ENCODE results near the gene HCFC1R1.
"Not testable (repeated sequence)": the region's sequence is repeated elsewhere in the genome, so short reads cannot be mapped to it uniquely, and the experiment has no call there.

Gene HCFC1R1

DNA sequence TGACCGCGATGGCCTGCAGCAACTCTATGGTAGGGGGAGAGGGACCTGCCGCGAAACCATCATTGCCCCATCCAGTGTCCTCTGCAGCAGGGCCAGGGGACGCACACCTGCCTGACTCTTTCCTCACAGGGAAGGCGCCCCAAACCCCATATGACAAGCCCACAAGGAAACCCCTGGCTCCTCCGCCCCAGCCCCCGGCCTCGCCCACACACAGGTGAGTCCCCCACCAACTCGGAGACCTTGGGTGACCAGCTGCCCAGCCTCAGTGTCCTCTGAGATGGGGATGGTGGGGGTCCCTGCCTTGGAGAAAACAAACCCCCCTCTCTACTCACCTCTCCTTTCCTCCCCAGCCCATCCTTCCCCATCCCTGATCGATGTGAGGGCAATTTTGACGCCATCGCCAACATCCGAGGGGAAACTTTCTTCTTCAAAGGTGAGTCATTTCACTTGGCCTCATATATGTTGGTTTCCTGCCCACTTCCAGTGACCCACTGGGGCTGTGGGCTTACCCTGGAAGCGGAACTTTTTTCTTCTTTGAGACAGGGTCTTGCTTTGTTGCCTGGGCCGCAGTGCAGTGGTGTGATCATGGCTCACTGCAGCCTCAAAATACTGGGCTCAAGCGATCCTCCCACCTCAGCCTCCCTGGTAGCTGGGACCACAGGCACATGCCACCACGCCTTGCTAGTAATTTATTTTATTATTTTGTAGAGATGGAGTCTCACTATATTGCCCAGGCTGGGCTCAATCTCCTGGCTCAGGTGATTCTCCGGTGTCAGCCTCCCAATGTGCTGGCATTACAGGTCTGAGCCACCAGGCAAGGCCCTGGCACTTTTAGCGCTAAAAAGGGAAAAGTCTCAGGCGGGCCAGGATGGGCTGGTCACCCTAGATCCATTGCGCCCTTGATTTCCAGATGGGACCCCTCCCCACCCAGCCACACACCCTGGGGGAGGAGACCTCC, 33.7 kb upstream of the HCFC1R1 start:
- no peaks in the 10 kb centered on the region for H4K20me1 ChIP-seq (ENCODE audit: insufficient read depth, low read length)
- no peaks in the 10 kb centered on the region; the same call in 1 of the 2 replicates for H3K27me3 ChIP-seq (ENCODE audit: insufficient read depth, low read length)
- no peak overlapping the region for H2AFZ ChIP-seq (ENCODE audit: low read length)
- no peaks in the 10 kb centered on the region for H3F3A ChIP-seq (ENCODE audit: insufficient read depth, low read length)
- H3K4me3 ChIP-seq (ENCODE audit: low read depth, low read length, poor library complexity, severe bottlenecking): no peak overlapping the region
- no peaks in the 10 kb centered on the region for H3K9me2 ChIP-seq (ENCODE audit: low read depth, low read length)
- no peak overlapping the region for H3K9ac ChIP-seq (ENCODE audit: low read length)
- TF ChIP-seq CTCF (IDR thresholded peaks at IDR 0.05; ENCODE audit: low read length) (no peak), EZH2 (IDR thresholded peaks at IDR 0.05; ENCODE audit: borderline replicate concordance, low read length) (no peak)
- no peaks in the 10 kb centered on the region for H3K9me3 ChIP-seq (ENCODE audit: low read length)
- peaks cover 20% of the 10 kb centered on the region for H3K4me1 ChIP-seq (ENCODE audit: insufficient read depth, low read length, severe bottlenecking)
- no peaks in the 10 kb centered on the region for H3K36me3 ChIP-seq (ENCODE audit: insufficient read depth, low read length)
- no peak overlapping the region for H3K27ac ChIP-seq (ENCODE audit: low read depth, low read length, poor library complexity, severe bottlenecking)
- H3K4me2 ChIP-seq (ENCODE audit: low read length): no peak overlapping the region
- no peaks in the 10 kb centered on the region for H3K79me2 ChIP-seq (ENCODE audit: insufficient read depth, low read length)

GRCh38 chr16:3056336-3057180, 32.8 kb upstream of the HCFC1R1 start:
- H3K36me3 ChIP-seq (ENCODE audit: insufficient read depth, low read length): no peaks in the 10 kb centered on the region
- no peaks in the 10 kb centered on the region for H3K79me2 ChIP-seq (ENCODE audit: insufficient read depth, low read length)
- no peak overlapping the region for H3K4me3 ChIP-seq (ENCODE audit: low read depth, low read length, poor library complexity, severe bottlenecking)
- peaks cover 20% of the 10 kb centered on the region for H3K4me1 ChIP-seq (ENCODE audit: insufficient read depth, low read length, severe bottlenecking)
- H3F3A ChIP-seq (ENCODE audit: insufficient read depth, low read length): no peaks in the 10 kb centered on the region
- no peaks in the 10 kb centered on the region for H3K9me2 ChIP-seq (ENCODE audit: low read depth, low read length)
- no peak for TF ChIP-seq EZH2 (IDR thresholded peaks at IDR 0.05; ENCODE audit: borderline replicate concordance, low read length)
- no peak for TF ChIP-seq CTCF (IDR thresholded peaks at IDR 0.05; ENCODE audit: low read length)
- H3K9me3 ChIP-seq (ENCODE audit: low read length): no peaks in the 10 kb centered on the region
- no peak overlapping the region for H2AFZ ChIP-seq (ENCODE audit: low read length)
- no peak overlapping the region for H3K4me2 ChIP-seq (ENCODE audit: low read length)
- H3K9ac ChIP-seq (ENCODE audit: low read length): no peak overlapping the region
- no peaks in the 10 kb centered on the region for H3K27me3 ChIP-seq (ENCODE audit: insufficient read depth, low read length)
- no peaks in the 10 kb centered on the region for H4K20me1 ChIP-seq (ENCODE audit: insufficient read depth, low read length)
- H3K27ac ChIP-seq (ENCODE audit: low read depth, low read length, poor library complexity, severe bottlenecking): no peak overlapping the region

DNA sequence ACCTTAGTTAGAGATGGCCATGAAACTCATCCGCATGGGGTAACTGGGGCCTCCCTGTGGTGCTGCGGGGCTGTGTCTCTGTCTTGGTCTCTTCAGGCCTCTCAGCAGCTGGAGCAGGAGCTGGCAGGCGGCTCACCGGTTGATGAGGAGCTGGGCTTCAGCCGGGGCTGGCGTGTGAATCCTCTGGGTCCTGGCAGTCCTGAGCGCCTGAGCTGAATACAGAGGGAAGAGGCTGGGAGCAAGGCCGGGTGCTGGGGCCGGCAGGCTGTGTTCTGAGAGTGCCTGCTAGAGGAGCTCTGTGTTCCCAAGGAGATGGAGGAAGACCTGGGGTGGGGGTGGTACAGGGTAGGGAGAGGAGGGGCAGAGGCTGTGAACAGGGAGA, 32.0 kb upstream of the HCFC1R1 start:
- H4K20me1 ChIP-seq (ENCODE audit: insufficient read depth, low read length); H3F3A ChIP-seq (ENCODE audit: insufficient read depth, low read length); H3K9ac ChIP-seq (ENCODE audit: low read length); H3K27ac ChIP-seq (ENCODE audit: low read depth, low read length, poor library complexity, severe bottlenecking); H3K36me3 ChIP-seq (ENCODE audit: insufficient read depth, low read length); H3K4me2 ChIP-seq (ENCODE audit: low read length); H3K27me3 ChIP-seq (ENCODE audit: insufficient read depth, low read length); H3K9me3 ChIP-seq (ENCODE audit: low read length); H2AFZ ChIP-seq (ENCODE audit: low read length); H3K79me2 ChIP-seq (ENCODE audit: insufficient read depth, low read length); H3K4me3 ChIP-seq (ENCODE audit: low read depth, low read length, poor library complexity, severe bottlenecking); H3K9me2 ChIP-seq (ENCODE audit: low read depth, low read length): not testable (repeated sequence)
- peaks cover 20% of the 10 kb centered on the region for H3K4me1 ChIP-seq (ENCODE audit: insufficient read depth, low read length, severe bottlenecking)

Data from OCI-LY1 (cell line).